HepG2 (cell line): ENCODE data around the gene SLC29A3.

Experiments
- ATF5 ChIP-seq: sonication (generic); formaldehyde crosslinking; IDR thresholded peaks from 2 replicates; pipeline ENCODE4 v1.4.0; 2020; ENCODE audit warnings: mild to moderate bottlenecking, low read depth, missing genetic modification reagents
- BHLHE40 ChIP-seq: IDR thresholded peaks from 2 replicates; pipeline ENCODE4 v1.6.1; 2011; ENCODE audit warnings: low read length, improper control_type of control experiment
- CTCF ChIP-seq: sonication (generic); formaldehyde crosslinking; IDR thresholded peaks from 2 replicates; pipeline ENCODE4 v1.5.0; 2020; ENCODE audit warnings: mild to moderate bottlenecking, missing genetic modification reagents, moderate library complexity
- GTF3A ChIP-seq: sonication (generic); formaldehyde crosslinking; conservative IDR thresholded peaks from 2 replicates; pipeline ENCODE4 v1.4.0; 2020; ENCODE audit warnings: mild to moderate bottlenecking, missing genetic modification reagents
- KDM4B ChIP-seq: sonication (generic); formaldehyde crosslinking; IDR thresholded peaks from 2 replicates; pipeline ENCODE4 v1.4.0; 2020; ENCODE audit warnings: missing genetic modification reagents
- PATZ1 ChIP-seq: sonication (generic); formaldehyde crosslinking; IDR thresholded peaks from 2 replicates; pipeline ENCODE4 v1.4.0; 2020; ENCODE audit warnings: missing genetic modification reagents
- POLR2A ChIP-seq, 2 experiments: IDR thresholded peaks; 2 replicates each; pipeline ENCODE4 v1.6.1; 2011; ENCODE audit warnings: low read depth in 2 of 2, low read length in 2 of 2, mild to moderate bottlenecking in 1 of 2, moderate library complexity in 1 of 2; ENCODE audit not compliant: insufficient read depth in 1 of 2
- RAD21 ChIP-seq: fragments of 450-650 bp; formaldehyde crosslinking; IDR thresholded peaks from 2 replicates; pipeline ENCODE4 v1.5.0; 2020; ENCODE audit warnings: mild to moderate bottlenecking
- SRF ChIP-seq: IDR thresholded peaks from 2 replicates; pipeline ENCODE4 v1.6.1; 2011; ENCODE audit warnings: mild to moderate bottlenecking, low read depth, low read length, moderate library complexity
- USF2 ChIP-seq, 2 experiments: sonication (generic) in 1 of 2; formaldehyde crosslinking in 1 of 2; IDR thresholded peaks; 2 replicates each; pipeline versions ENCODE4 v1.5.1 to v1.6.1; 2011 to 2020; ENCODE audit warnings: borderline replicate concordance in 1 of 2, low read depth in 1 of 2, low read length in 1 of 2, mild to moderate bottlenecking in 1 of 2, missing genetic modification reagents in 1 of 2, moderate library complexity in 1 of 2
- XRCC5 ChIP-seq: fragments of 200-400 bp; formaldehyde crosslinking; optimal IDR thresholded peaks from 2 replicates; pipeline ENCODE3; 2017; ENCODE audit warnings: mild to moderate bottlenecking, low read length
- YEATS4 ChIP-seq: sonication (generic); formaldehyde crosslinking; IDR thresholded peaks from 2 replicates; pipeline ENCODE4 v1.4.0; 2020; ENCODE audit warnings: missing genetic modification reagents, borderline replicate concordance
- ZNF234 ChIP-seq: sonication (generic); formaldehyde crosslinking; conservative IDR thresholded peaks from 2 replicates; pipeline ENCODE4 v1.5.1; 2020; ENCODE audit warnings: mild to moderate bottlenecking, missing genetic modification reagents
- ZNF513 ChIP-seq: sonication (generic); formaldehyde crosslinking; conservative IDR thresholded peaks from 2 replicates; pipeline ENCODE4 v1.5.0; 2020; ENCODE audit warnings: missing genetic modification reagents

GRCh38 chr10:71380841-71381240 lies 61.8 kb downstream of the SLC29A3 start:
- TF ChIP-seq XRCC5 (no peak), GTF3A (CRISPR knock-in tag) (no peak), CTCF (CRISPR knock-in tag) (no peak), KDM4B (no peak), ZNF234 (CRISPR knock-in tag) (no peak), RAD21 (CRISPR knock-in tag) (no peak), SRF (no peak), POLR2A (IDR thresholded peaks at IDR 0.05; ENCODE audit: insufficient read depth in 1 of 2, low read depth in 2 of 2, low read length in 2 of 2) (no peak), ZNF513 (no peak), PATZ1 (no peak), BHLHE40 (no peak), ATF5 (no peak), USF2 (IDR thresholded peaks at IDR 0.05; ENCODE audit: low read depth, low read length) (no peak), USF2 (CRISPR knock-in tag; IDR thresholded peaks at IDR 0.05; ENCODE audit: borderline replicate concordance) (no peak), YEATS4 (CRISPR knock-in tag) (no peak)
